Astrocyte (in vitro differentiated cells and primary cell): Measurements from ENCODE around the gene ATP1A3. TPM values are rescaled to one million over a fixed set of nuclear protein-coding genes. Genes with fewer than 3 reads are reported as not detected.

Source experiments
- DNase-seq: peaks from one replicate; pipeline ENCODE4 v3.0.0-alpha.2; 2010; ENCODE audit warnings: low read depth
- FAIRE-seq: peaks from 2 replicates; lab custom pipeline; 2011; peaks lifted over from hg19 to GRCh38; lab: Jason Lieb, UNC
- H2AFZ ChIP-seq: 2 replicates; pipeline ENCODE4 v1.6.0; 2012; ENCODE audit warnings: low read depth, low read length, inconsistent platforms
- H3K27ac ChIP-seq: 2 replicates; pipeline ENCODE4 v1.5.1; 2011; ENCODE audit warnings: low read depth, low read length, inconsistent platforms
- H3K27me3 ChIP-seq: 2 replicates; pipeline ENCODE4 v1.6.0; 2011; ENCODE audit warnings: low read length, inconsistent platforms; ENCODE audit not compliant: insufficient read depth
- H3K36me3 ChIP-seq: 2 replicates; pipeline ENCODE4 v1.5.1; 2011; ENCODE audit warnings: low read length, inconsistent platforms; ENCODE audit not compliant: insufficient read depth
- H3K4me1 ChIP-seq: 2 replicates; pipeline ENCODE4 v1.5.1; 2011; ENCODE audit warnings: low read length, inconsistent platforms; ENCODE audit not compliant: insufficient read depth
- H3K4me2 ChIP-seq: 2 replicates; pipeline ENCODE4 v1.6.0; 2012; ENCODE audit warnings: low read length, inconsistent platforms
- H3K4me3 ChIP-seq: 2 replicates; pipeline ENCODE4 v1.5.1; 2011; ENCODE audit warnings: low read depth, mild to moderate bottlenecking, low read length, inconsistent platforms; ENCODE audit not compliant: insufficient read depth
- H3K79me2 ChIP-seq: 2 replicates; pipeline ENCODE4 v1.6.0; 2012; ENCODE audit warnings: mild to moderate bottlenecking, low read length, inconsistent platforms; ENCODE audit not compliant: insufficient read depth
- H3K9ac ChIP-seq: 2 replicates; pipeline ENCODE4 v1.6.0; 2012; ENCODE audit warnings: mild to moderate bottlenecking, low read length, inconsistent platforms
- H3K9me3 ChIP-seq: 2 replicates; pipeline ENCODE4 v1.5.1; 2012; ENCODE audit warnings: low read depth, mild to moderate bottlenecking, low read length, inconsistent platforms; ENCODE audit not compliant: insufficient read depth
- H4K20me1 ChIP-seq: 2 replicates; pipeline ENCODE4 v1.6.0; 2012; ENCODE audit warnings: low read length, inconsistent platforms; ENCODE audit not compliant: insufficient read depth
- H3K27ac Mint-ChIP-seq: one replicate; pipeline ENCODE4 v1.8.0; 2021; ENCODE audit warnings: mild to moderate bottlenecking, mixed read lengths; ENCODE audit not compliant: unreplicated experiment
- H3K27me3 Mint-ChIP-seq: one replicate; pipeline ENCODE4 v1.8.0; 2021; ENCODE audit warnings: low read depth, mixed read lengths; ENCODE audit not compliant: unreplicated experiment
- H3K36me3 Mint-ChIP-seq: one replicate; pipeline ENCODE4 v1.8.0; 2021; ENCODE audit warnings: low read depth, mixed read lengths; ENCODE audit not compliant: unreplicated experiment
- H3K4me1 Mint-ChIP-seq: one replicate; pipeline ENCODE4 v1.8.0; 2021; ENCODE audit warnings: low read depth, mixed read lengths; ENCODE audit not compliant: unreplicated experiment
- H3K4me3 Mint-ChIP-seq: one replicate; pipeline ENCODE4 v1.8.0; 2021; ENCODE audit warnings: mild to moderate bottlenecking, moderate library complexity, mixed read lengths; ENCODE audit not compliant: unreplicated experiment
- H3K9me3 Mint-ChIP-seq: one replicate; pipeline ENCODE4 v1.8.0; 2021; ENCODE audit warnings: mild to moderate bottlenecking, mixed read lengths; ENCODE audit not compliant: unreplicated experiment
- CTCF ChIP-seq: IDR thresholded peaks from 2 replicates; pipeline ENCODE4 v1.5.1; 2011; ENCODE audit warnings: low read depth, mild to moderate bottlenecking, inconsistent platforms, low read length, moderate library complexity; ENCODE audit not compliant: insufficient read depth
- EZH2 ChIP-seq: IDR thresholded peaks from 2 replicates; pipeline ENCODE4 v1.6.1; 2012; ENCODE audit warnings: mild to moderate bottlenecking, low read length, inconsistent platforms; ENCODE audit not compliant: insufficient read depth
- total RNA-seq: library from RNA; stranded (reverse); gene quantifications from 2 replicates; pipeline ENCODE4 v1.2.1, GENCODE V29; 2021

The ATP1A3 gene
- total RNA-seq, 1 donor from 2014 or later = 3.4 TPM

DNA sequence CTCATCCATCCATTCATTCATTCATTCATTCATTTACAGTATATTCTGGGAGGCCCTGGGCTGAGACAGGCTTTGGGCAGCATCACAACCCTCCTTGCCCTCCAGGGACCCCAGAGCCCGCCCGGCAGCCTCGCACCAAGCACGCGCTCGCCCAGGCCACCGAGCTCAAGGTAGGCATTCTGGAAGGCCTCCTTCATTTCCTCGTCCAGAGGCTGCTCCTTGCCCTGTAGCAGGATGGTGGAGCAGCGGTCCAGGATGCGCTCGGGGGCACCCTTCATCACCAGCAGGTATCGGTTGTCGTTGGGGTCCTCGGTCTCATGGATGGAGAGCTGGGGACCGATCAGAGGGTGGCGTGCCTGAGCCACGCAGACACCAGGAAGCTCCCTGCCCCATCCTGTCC lies 15.6 kb downstream of the ATP1A3 start:
- H3K27ac Mint-ChIP-seq = no peak overlapping the region
- Histone ChIP-seq H4K20me1 (no peaks in the 10 kb centered on the region), H3K79me2 (no peaks in the 10 kb centered on the region), H3K27ac (no peak overlapping the region), H3K36me3 (no peaks in the 10 kb centered on the region), H3K27me3 (no peaks in the 10 kb centered on the region), H3K9ac (no peak overlapping the region), H3K9me3 (no peaks in the 10 kb centered on the region), H3K4me2 (no peak overlapping the region), H3K4me3 (no peak overlapping the region), H2AFZ (no peak overlapping the region), H3K4me1 (no peaks in the 10 kb centered on the region)
- no peaks in the 10 kb centered on the region for H3K4me1 Mint-ChIP-seq
- H3K4me3 Mint-ChIP-seq = no peak overlapping the region
- FAIRE-seq (no peak), DNase-seq (no peak)
- peaks cover 3% of the 10 kb centered on the region for H3K36me3 Mint-ChIP-seq
- peaks cover 21% of the 10 kb centered on the region for H3K27me3 Mint-ChIP-seq
- no peaks in the 10 kb centered on the region for H3K9me3 Mint-ChIP-seq
- no peak for TF ChIP-seq CTCF
- no peak for TF ChIP-seq EZH2

DNA sequence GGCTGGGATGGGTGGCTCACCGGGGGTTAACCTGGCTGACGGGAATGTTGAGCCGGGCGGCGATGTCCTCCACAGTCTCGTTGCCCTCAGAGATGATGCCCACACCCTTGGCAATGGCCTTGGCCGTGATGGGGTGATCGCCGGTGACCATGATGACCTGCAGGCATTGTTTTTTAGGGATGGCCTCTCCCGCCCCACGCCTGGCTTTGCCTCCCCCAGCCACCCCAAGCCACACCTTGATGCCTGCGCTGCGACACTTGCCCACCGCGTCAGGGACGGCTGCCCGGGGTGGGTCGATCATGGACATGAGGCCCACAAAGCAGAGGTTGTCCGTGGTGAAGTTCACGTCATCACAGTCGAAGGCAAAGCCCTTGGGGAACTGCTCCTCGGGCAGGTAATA lies 16.1 kb downstream of the ATP1A3 start:
- H3K36me3 Mint-ChIP-seq = peaks cover 3% of the 10 kb centered on the region
- H3K36me3 ChIP-seq = no peaks in the 10 kb centered on the region
- H3K27ac Mint-ChIP-seq = no peak overlapping the region
- no peak overlapping the region for H3K4me3 ChIP-seq
- H3K4me1 ChIP-seq = no peaks in the 10 kb centered on the region
- no peak overlapping the region for H3K27ac ChIP-seq
- no peaks in the 10 kb centered on the region for H3K9me3 ChIP-seq
- H3K27me3 Mint-ChIP-seq = peaks cover 24% of the 10 kb centered on the region
- H3K9me3 Mint-ChIP-seq = no peaks in the 10 kb centered on the region
- no peak overlapping the region for H3K4me2 ChIP-seq
- no peaks in the 10 kb centered on the region for H3K4me1 Mint-ChIP-seq
- H3K4me3 Mint-ChIP-seq = no peak overlapping the region
- H3K9ac ChIP-seq = no peak overlapping the region
- FAIRE-seq = no peak
- H3K79me2 ChIP-seq = no peaks in the 10 kb centered on the region
- no peak overlapping the region for H2AFZ ChIP-seq
- H4K20me1 ChIP-seq = no peaks in the 10 kb centered on the region
- H3K27me3 ChIP-seq = no peaks in the 10 kb centered on the region
- TF ChIP-seq EZH2 (no peak), CTCF (no peak)
- DNase-seq = no peak

DNA sequence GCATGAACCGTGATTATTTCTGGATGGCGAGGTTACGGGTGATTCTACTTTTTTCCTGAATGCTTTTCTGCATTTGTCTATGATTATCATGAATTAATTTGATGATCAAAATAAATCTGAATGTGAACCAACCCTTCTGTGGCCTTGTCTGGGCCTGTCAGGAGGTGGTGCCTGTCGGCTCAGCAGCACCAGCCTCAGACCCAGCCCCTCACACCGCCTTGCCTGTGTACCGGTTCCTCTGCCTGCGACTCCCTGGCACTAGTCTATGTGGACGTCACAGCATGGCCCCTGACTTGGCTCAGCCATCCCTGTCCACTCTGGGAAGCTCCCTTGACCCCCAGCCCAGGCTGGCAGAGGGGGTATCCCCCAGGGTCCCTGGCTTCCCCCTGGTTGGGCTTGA lies 19.4 kb downstream of the ATP1A3 start:
- H3K4me1 ChIP-seq = no peaks in the 10 kb centered on the region
- H3K9ac ChIP-seq = no peak overlapping the region
- no peak overlapping the region for H3K4me2 ChIP-seq
- Mint-ChIP-seq H3K36me3 (peaks cover 2% of the 10 kb centered on the region), H3K4me3 (no peak overlapping the region), H3K27me3 (peaks cover 24% of the 10 kb centered on the region), H3K9me3 (no peaks in the 10 kb centered on the region), H3K4me1 (no peaks in the 10 kb centered on the region), H3K27ac (no peak overlapping the region)
- H3K4me3 ChIP-seq = no peak overlapping the region
- TF ChIP-seq EZH2 (no peak), CTCF (no peak)
- no peak overlapping the region for H3K27ac ChIP-seq
- no peak for FAIRE-seq
- H3K27me3 ChIP-seq = no peaks in the 10 kb centered on the region
- no peak overlapping the region for H2AFZ ChIP-seq
- H3K36me3 ChIP-seq = no peaks in the 10 kb centered on the region
- no peak for DNase-seq
- H3K9me3 ChIP-seq = no peaks in the 10 kb centered on the region
- no peaks in the 10 kb centered on the region for H3K79me2 ChIP-seq
- H4K20me1 ChIP-seq = no peaks in the 10 kb centered on the region
